Mucosa of rectum (tissue), 2 donors: ENCODE measurements around the gene AK2.
"Not testable (repeated sequence)": the region's sequence is repeated elsewhere in the genome, so short reads cannot be mapped to it uniquely, and the experiment has no call there.

Source experiments
- H3K27ac ChIP-seq, 2 donors: one replicate each; pipeline ENCODE4 v1.7.0; 2013; ENCODE audit warnings: inconsistent platforms in 2 of 2, low read depth in 2 of 2, low read length in 2 of 2
- H3K27me3 ChIP-seq, 2 donors: one replicate each; pipeline ENCODE4 v1.7.0; 2013; ENCODE audit warnings: low read length in 2 of 2; ENCODE audit not compliant: control insufficient read depth in 2 of 2, insufficient read depth in 2 of 2
- H3K36me3 ChIP-seq, 2 donors: one replicate each; pipeline ENCODE4 v1.7.0; 2013; ENCODE audit warnings: low read length in 2 of 2; ENCODE audit not compliant: control insufficient read depth in 2 of 2, insufficient read depth in 2 of 2
- H3K4me1 ChIP-seq, 2 donors: one replicate each; pipeline ENCODE4 v1.7.0; 2013; ENCODE audit warnings: low read length in 2 of 2, mild to moderate bottlenecking in 1 of 2; ENCODE audit not compliant: control insufficient read depth in 2 of 2, insufficient read depth in 2 of 2
- H3K4me3 ChIP-seq, 2 donors: one replicate each; pipeline ENCODE4 v1.7.0; 2013; ENCODE audit warnings: low read length in 2 of 2
- H3K9ac ChIP-seq, 2 donors: one replicate each; pipeline ENCODE4 v1.7.0; 2013; ENCODE audit warnings: low read length in 2 of 2, low read depth in 1 of 2, mild to moderate bottlenecking in 1 of 2
- H3K9me3 ChIP-seq, 2 donors: one replicate each; pipeline ENCODE4 v1.7.0; 2013; ENCODE audit warnings: low read length in 2 of 2; ENCODE audit not compliant: control insufficient read depth in 2 of 2
- donor health status: healthy.
- donor health status: Normal muscosa, but diverticular disease.

Gene AK2

GRCh38 chr1:33074193-33074945 is 37.7 kb upstream of the AK2 start:
- no peak overlapping the region for H3K4me3 ChIP-seq
- no peaks in the 10 kb centered on the region for H3K9me3 ChIP-seq
- no peaks in the 10 kb centered on the region for H3K4me1 ChIP-seq
- H3K27ac ChIP-seq = no peak overlapping the region
- no peak overlapping the region for H3K9ac ChIP-seq
- H3K36me3 ChIP-seq = no peaks in the 10 kb centered on the region
- H3K27me3 ChIP-seq = no peaks in the 10 kb centered on the region

GRCh38 chr1:33072707-33073106 is 36.0 kb upstream of the AK2 start:
- no peaks in the 10 kb centered on the region for H3K36me3 ChIP-seq
- H3K9me3 ChIP-seq = no peaks in the 10 kb centered on the region
- H3K4me1 ChIP-seq = no peaks in the 10 kb centered on the region
- H3K27me3 ChIP-seq = no peaks in the 10 kb centered on the region
- H3K4me3 ChIP-seq = no peak overlapping the region
- no peak overlapping the region for H3K9ac ChIP-seq
- no peak overlapping the region for H3K27ac ChIP-seq

GRCh38 chr1:33070628-33071027 is 33.9 kb upstream of the AK2 start:
- Histone ChIP-seq H3K9me3 (no peaks in the 10 kb centered on the region), H3K36me3 (no peaks in the 10 kb centered on the region), H3K4me3 (no peak overlapping the region), H3K4me1 (no peaks in the 10 kb centered on the region), H3K27me3 (no peaks in the 10 kb centered on the region), H3K9ac (no peak overlapping the region), H3K27ac (no peak overlapping the region)

GRCh38 chr1:33068108-33068507 is 31.4 kb upstream of the AK2 start:
- H3K9ac ChIP-seq = not testable (repeated sequence)

GRCh38 chr1:33066477-33066876 is 29.8 kb upstream of the AK2 start:
- H3K4me1 ChIP-seq, H3K36me3 ChIP-seq, H3K27me3 ChIP-seq, H3K4me3 ChIP-seq, H3K9ac ChIP-seq, H3K27ac ChIP-seq: not testable (repeated sequence)
- H3K9me3 ChIP-seq = peaks cover 5 to 10% of the 10 kb centered on the region in 2 donors

More at GRCh38 chr1:33068108-33068507, 31.4 kb upstream of the AK2 start:
- not testable (repeated sequence) for H3K36me3 ChIP-seq, H3K4me3 ChIP-seq, H3K27ac ChIP-seq, H3K27me3 ChIP-seq, H3K4me1 ChIP-seq
- peaks cover 4 to 10% of the 10 kb centered on the region in 2 donors for H3K9me3 ChIP-seq

GRCh38 chr1:33065301-33065700 is 28.6 kb upstream of the AK2 start:
- Histone ChIP-seq H3K4me3 (no peak overlapping the region), H3K4me1 (no peaks in the 10 kb centered on the region), H3K9me3 (peaks cover 5 to 10% of the 10 kb centered on the region in 2 donors), H3K27me3 (no peaks in the 10 kb centered on the region), H3K27ac (no peak overlapping the region), H3K36me3 (no peaks in the 10 kb centered on the region), H3K9ac (no peak overlapping the region)

- H3K4me1 ChIP-seq = not testable (repeated sequence)
- peaks cover 5 to 10% of the 10 kb centered on the region in 2 donors for H3K9me3 ChIP-seq
These were observed 27.6 kb upstream of the AK2 start for GRCh38 chr1:33064284-33064683.

GRCh38 chr1:33061834-33062233 is 25.2 kb upstream of the AK2 start:
- Histone ChIP-seq H3K27me3 (no peaks in the 10 kb centered on the region), H3K9ac (no peak overlapping the region), H3K36me3 (no peaks in the 10 kb centered on the region), H3K4me1 (peaks cover 0 to 5% of the 10 kb centered on the region in 2 donors), H3K27ac (no peak overlapping the region), H3K4me3 (no peak overlapping the region), H3K9me3 (peaks cover 5 to 10% of the 10 kb centered on the region in 2 donors)

More at GRCh38 chr1:33064284-33064683, 27.6 kb upstream of the AK2 start:
- not testable (repeated sequence) for H3K9ac ChIP-seq, H3K36me3 ChIP-seq, H3K27me3 ChIP-seq, H3K27ac ChIP-seq, H3K4me3 ChIP-seq

- no peak overlapping the region for H3K4me3 ChIP-seq
- H3K36me3 ChIP-seq = no peaks in the 10 kb centered on the region
- no peak overlapping the region for H3K27ac ChIP-seq
- peaks cover 5 to 10% of the 10 kb centered on the region in 2 donors for H3K9me3 ChIP-seq
- H3K4me1 ChIP-seq = peaks cover 4 to 5% of the 10 kb centered on the region in 2 donors
- no peaks in the 10 kb centered on the region for H3K27me3 ChIP-seq
- H3K9ac ChIP-seq = no peak overlapping the region
These were observed 23.9 kb upstream of the AK2 start for GRCh38 chr1:33060579-33061083.

GRCh38 chr1:33057095-33057494 is 20.4 kb upstream of the AK2 start:
- no peaks in the 10 kb centered on the region for H3K36me3 ChIP-seq
- H3K9ac ChIP-seq = no peak overlapping the region

More at GRCh38 chr1:33057095-33057494, 20.4 kb upstream of the AK2 start:
- Histone ChIP-seq H3K27me3 (no peaks in the 10 kb centered on the region), H3K27ac (no peak overlapping the region), H3K9me3 (no peaks in the 10 kb centered on the region), H3K4me1 (peaks cover 10% of the 10 kb centered on the region in 2 donors), H3K4me3 (no peak overlapping the region)
